ENCODE data around the gene PLA2G15. TPM values are rescaled to one million over a fixed set of nuclear protein-coding genes. Genes with fewer than 3 reads are reported as not detected.
A peak's percentile ranks its signal among the peaks of the same experiment; 100 is the strongest.

Gene PLA2G15
- total and polyA plus RNA-seq, 5 donors, result 18.2 to 30.8 (median 27.8) TPM

GRCh38 chr16:68253721-68254120 lies 8.5 kb downstream of the PLA2G15 start:
- intact Hi-C loops (cut with DNase I), result no loop called here
- 83% methylated on average over 4 of the region's 4 CpGs for WGBS
- Histone ChIP-seq H3K27me3 (ENCODE audit: control insufficient read depth, insufficient read depth) (no peaks in the 10 kb centered on the region), H3K9me3 (ENCODE audit: control insufficient read depth, low read length) (no peaks in the 10 kb centered on the region), H3K27ac (ENCODE audit: low read length) (peak overlapping the region; percentile 95), H3K4me1 (ENCODE audit: control insufficient read depth, insufficient read depth, low read length) (peaks cover 4% of the 10 kb centered on the region), H3K4me3 (ENCODE audit: low read length) (no peak overlapping the region)
- ATAC-seq (no peak), DNase-seq (no peak)

- H3K9me3 ChIP-seq (ENCODE audit: control insufficient read depth, low read length), result no peaks in the 10 kb centered on the region
- DNase-seq (no peak), ATAC-seq (no peak)
- peaks cover 4% of the 10 kb centered on the region for H3K4me1 ChIP-seq (ENCODE audit: control insufficient read depth, insufficient read depth, low read length)
- no peak overlapping the region for H3K27ac ChIP-seq (ENCODE audit: low read length)
- no peak overlapping the region for H3K4me3 ChIP-seq (ENCODE audit: low read length)
- 89% methylated on average over 18 of the region's 18 CpGs for WGBS
- intact Hi-C loops (cut with DNase I), result no loop called here
- no peaks in the 10 kb centered on the region for H3K27me3 ChIP-seq (ENCODE audit: control insufficient read depth, insufficient read depth)
Measured at GRCh38 chr16:68255712-68256111, 10.5 kb downstream of the PLA2G15 start.

DNA sequence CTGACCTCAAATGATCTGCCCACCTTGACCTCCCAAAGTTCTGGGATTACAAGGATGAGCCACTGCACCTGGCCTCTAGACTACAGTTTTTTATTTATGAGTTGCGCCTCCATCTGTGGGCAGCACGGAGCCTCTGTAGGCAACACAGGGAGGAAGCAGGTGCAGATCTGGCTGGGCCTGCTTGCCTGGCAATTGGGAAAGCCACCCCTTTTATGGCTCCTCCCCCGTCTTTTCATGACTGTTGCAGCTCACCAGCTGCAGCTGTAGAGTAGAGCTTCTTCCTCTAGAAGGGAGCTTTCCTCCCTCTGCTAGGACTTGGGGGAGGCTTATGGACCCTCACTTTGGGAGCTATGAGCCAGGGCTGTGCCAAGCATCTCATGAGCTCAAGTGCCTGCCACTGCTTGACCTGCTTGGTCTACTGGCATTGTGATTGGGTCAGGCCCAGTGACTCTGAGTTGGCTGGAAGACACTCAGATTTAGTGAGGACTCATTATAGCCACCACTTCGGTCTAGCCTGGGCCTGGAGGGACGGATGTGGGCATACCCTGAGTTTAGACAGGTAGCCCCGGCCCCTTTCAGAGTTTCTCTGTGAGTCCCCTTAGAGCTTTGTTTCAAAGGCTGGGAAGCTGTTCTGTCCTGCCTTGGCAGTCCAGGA lies 12.2 kb downstream of the PLA2G15 start:
- Histone ChIP-seq H3K4me3 (ENCODE audit: low read length) (no peak overlapping the region), H3K4me1 (ENCODE audit: control insufficient read depth, insufficient read depth, low read length) (peaks cover 4% of the 10 kb centered on the region), H3K9me3 (ENCODE audit: control insufficient read depth, low read length) (no peaks in the 10 kb centered on the region), H3K27me3 (ENCODE audit: control insufficient read depth, insufficient read depth) (no peaks in the 10 kb centered on the region), H3K27ac (ENCODE audit: low read length) (peak overlapping the region; percentile 55)
- ATAC-seq (no peak), DNase-seq (peak in 1 of 3 donors; percentile 19)
- intact Hi-C loops (cut with DNase I), result no loop called here
- 85% methylated on average over 6 of the region's 6 CpGs for WGBS

DNA sequence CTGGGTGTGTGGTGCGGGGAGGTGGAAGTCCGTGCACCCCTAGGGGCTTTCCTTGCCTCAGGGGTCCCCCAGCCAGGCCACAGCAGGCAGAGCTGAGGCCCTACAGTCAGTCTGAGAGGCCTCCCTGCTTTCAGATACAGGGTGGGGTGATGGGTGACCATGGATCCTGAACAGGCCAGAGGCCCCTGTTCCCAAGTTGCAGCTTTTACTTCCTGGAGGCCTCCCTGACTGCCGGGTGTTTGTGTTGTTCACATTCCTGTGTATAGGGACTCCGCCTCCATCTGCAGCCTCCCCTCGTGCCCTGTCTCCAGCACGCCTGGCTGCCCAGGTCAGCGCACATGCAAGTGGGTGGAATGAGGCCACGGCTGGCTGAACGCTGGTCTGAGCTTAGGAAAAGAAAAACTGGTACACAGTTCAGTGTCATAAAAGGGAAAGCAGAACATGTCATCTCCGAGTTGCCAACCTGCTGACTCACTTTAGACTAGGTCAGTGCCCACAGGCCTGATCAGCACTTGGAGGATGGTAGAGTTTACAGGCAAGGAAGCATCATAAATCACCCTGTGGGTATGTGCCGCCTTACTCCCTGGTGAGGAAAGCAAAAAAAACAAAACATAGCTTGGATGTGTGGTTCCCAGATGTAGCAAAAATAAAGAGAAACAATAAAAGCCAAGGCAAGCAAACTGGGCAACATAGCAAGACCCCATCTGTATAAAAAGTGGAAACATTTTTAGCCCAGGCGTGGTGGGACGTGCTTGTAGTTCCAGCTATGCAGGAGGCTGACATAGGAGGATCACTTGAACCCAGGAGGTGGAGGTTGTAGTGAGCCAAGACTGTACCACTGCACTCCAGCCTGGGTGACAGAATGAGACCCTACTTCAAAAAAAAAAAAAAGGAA lies 13.0 kb downstream of the PLA2G15 start:
- peak overlapping the region; percentile 55 for H3K27ac ChIP-seq (ENCODE audit: low read length)
- 69% methylated on average over 13 of the region's 13 CpGs for WGBS
- DNase-seq (peak in 1 of 3 donors; percentile 47), ATAC-seq (peak in 1 of 2 donors; percentile 15)
- no peaks in the 10 kb centered on the region for H3K4me1 ChIP-seq (ENCODE audit: control insufficient read depth, insufficient read depth, low read length)
- intact Hi-C loops (cut with DNase I), result no loop called here
- H3K4me3 ChIP-seq (ENCODE audit: low read length), result no peak overlapping the region
- no peaks in the 10 kb centered on the region for H3K27me3 ChIP-seq (ENCODE audit: control insufficient read depth, insufficient read depth)
- H3K9me3 ChIP-seq (ENCODE audit: control insufficient read depth, low read length), result no peaks in the 10 kb centered on the region

DNA sequence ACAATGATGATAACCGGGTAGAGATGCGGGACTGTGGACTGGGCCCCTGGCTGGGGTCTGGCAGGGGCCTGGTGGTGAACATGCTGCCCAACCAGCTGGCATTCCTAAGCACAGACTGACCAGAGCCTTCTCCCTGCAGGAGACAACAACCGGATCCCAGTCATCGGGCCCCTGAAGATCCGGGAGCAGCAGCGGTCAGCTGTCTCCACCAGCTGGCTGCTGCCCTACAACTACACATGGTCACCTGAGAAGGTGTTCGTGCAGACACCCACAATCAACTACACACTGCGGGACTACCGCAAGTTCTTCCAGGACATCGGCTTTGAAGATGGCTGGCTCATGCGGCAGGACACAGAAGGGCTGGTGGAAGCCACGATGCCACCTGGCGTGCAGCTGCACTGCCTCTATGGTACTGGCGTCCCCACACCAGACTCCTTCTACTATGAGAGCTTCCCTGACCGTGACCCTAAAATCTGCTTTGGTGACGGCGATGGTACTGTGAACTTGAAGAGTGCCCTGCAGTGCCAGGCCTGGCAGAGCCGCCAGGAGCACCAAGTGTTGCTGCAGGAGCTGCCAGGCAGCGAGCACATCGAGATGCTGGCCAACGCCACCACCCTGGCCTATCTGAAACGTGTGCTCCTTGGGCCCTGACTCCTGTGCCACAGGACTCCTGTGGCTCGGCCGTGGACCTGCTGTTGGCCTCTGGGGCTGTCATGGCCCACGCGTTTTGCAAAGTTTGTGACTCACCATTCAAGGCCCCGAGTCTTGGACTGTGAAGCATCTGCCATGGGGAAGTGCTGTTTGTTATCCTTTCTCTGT lies 14.0 kb downstream of the PLA2G15 start:
- no peak overlapping the region for H3K4me3 ChIP-seq (ENCODE audit: low read length)
- H3K27me3 ChIP-seq (ENCODE audit: control insufficient read depth, insufficient read depth), result no peaks in the 10 kb centered on the region
- no peaks in the 10 kb centered on the region for H3K9me3 ChIP-seq (ENCODE audit: control insufficient read depth, low read length)
- intact Hi-C loops (cut with DNase I), result no loop called here
- H3K4me1 ChIP-seq (ENCODE audit: control insufficient read depth, insufficient read depth, low read length), result no peaks in the 10 kb centered on the region
- DNase-seq, result peak in 1 of 3 donors; percentile 56
- 85% methylated on average over 27 of the region's 27 CpGs for WGBS
- no peak for ATAC-seq
- no peak overlapping the region for H3K27ac ChIP-seq (ENCODE audit: low read length)

DNA sequence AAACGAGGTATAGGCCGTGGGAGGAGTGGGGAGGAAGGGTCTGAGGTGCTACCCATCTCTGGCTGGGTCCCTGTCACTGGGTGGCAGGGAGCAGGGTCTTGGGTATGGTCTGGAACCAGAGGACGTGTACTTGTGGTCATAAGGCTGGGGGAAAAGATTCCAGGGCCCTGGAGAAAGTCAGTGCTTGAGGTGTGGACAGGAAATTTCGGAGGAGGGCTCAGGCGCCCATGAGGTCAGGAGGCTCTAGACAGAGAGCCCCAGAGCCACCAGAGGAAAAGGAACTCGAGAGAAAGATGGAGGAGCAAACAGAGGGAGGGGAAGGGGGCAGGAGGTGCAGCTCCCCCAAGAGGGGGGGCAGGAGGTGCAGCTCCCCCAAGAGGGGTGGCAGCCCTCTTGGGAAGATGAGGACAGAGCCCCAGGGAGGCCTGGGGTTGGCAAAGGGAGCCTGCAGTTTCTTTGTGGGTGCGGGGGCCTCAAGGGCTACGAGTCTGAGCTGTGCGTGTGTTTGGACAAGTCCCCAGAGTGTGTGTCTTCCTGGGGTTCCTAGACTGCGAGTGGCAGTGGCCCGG lies 18.5 kb downstream of the PLA2G15 start:
- ATAC-seq (no peak), DNase-seq (no peak)
- WGBS, result 35% methylated on average over 11 of the region's 11 CpGs
- intact Hi-C loops (cut with DNase I), result loop anchor here (5.0 kb wide), 2 partner anchors 49 to 64 kb away; partner anchors contain the start of genes PRMT7 (in 3 of the 4) and SLC7A6OS (in 3 of the 4)
- no peaks in the 10 kb centered on the region for H3K4me1 ChIP-seq (ENCODE audit: control insufficient read depth, insufficient read depth, low read length)
- H3K27me3 ChIP-seq (ENCODE audit: control insufficient read depth, insufficient read depth), result no peaks in the 10 kb centered on the region
- H3K27ac ChIP-seq (ENCODE audit: low read length), result peak overlapping the region; percentile 87
- no peaks in the 10 kb centered on the region for H3K9me3 ChIP-seq (ENCODE audit: control insufficient read depth, low read length)
- H3K4me3 ChIP-seq (ENCODE audit: low read length), result peak overlapping the region; percentile 70

GRCh38 chr16:68264128-68265077 lies 19.2 kb downstream of the PLA2G15 start, which contains the start of gene SLC7A6:
Gene SLC7A6, plus strand, starts transcription at chr16:68264526. Its CDS starts 10,201 bp downstream, at chr16:68274727.
- under 1% methylated on average over 123 of the region's 123 CpGs for WGBS
- Histone ChIP-seq H3K4me1 (ENCODE audit: control insufficient read depth, insufficient read depth, low read length) (no peaks in the 10 kb centered on the region), H3K27me3 (ENCODE audit: control insufficient read depth, insufficient read depth) (no peaks in the 10 kb centered on the region), H3K9me3 (ENCODE audit: control insufficient read depth, low read length) (no peaks in the 10 kb centered on the region), H3K27ac (ENCODE audit: low read length) (peak within 1 kb of the TSS; percentile 87), H3K4me3 (ENCODE audit: low read length) (peak within 1 kb of the TSS; percentile 70)
- ATAC-seq, result peak; percentile 82
- intact Hi-C loops (cut with DNase I), result loop anchor here (5.0 kb wide), 2 partner anchors 48 to 63 kb away; partner anchors contain the start of genes PRMT7 (in 3 of the 4) and SLC7A6OS (in 3 of the 4)
- peak; percentile 81 to 91 (median 91) for DNase-seq

- intact Hi-C loops (cut with DNase I), result no loop called here
- WGBS, result 5% methylated on average over 23 of the region's 23 CpGs
Measured at GRCh38 chr16:68265078-68265920, 20.1 kb downstream of the PLA2G15 start.

More at GRCh38 chr16:68265078-68265920, 20.1 kb downstream of the PLA2G15 start:
- H3K4me1 ChIP-seq (ENCODE audit: control insufficient read depth, insufficient read depth, low read length), result peaks cover 3% of the 10 kb centered on the region
- H3K9me3 ChIP-seq (ENCODE audit: control insufficient read depth, low read length), result no peaks in the 10 kb centered on the region
- no peaks in the 10 kb centered on the region for H3K27me3 ChIP-seq (ENCODE audit: control insufficient read depth, insufficient read depth)
- H3K4me3 ChIP-seq (ENCODE audit: low read length), result peak overlapping the region; percentile 70
- DNase-seq (peak; percentile 59 to 80 (median 76)), ATAC-seq (peak; percentile 74 to 77)
- H3K27ac ChIP-seq (ENCODE audit: low read length), result peak overlapping the region; percentile 87

Measured in right cardiac atrium (tissue), 5 donors.